HG03565 (cell line): ENCODE results near the gene LDAH.

Source experiments
- ATAC-seq: cut with Tn5 transposase; IDR thresholded peaks from one replicate; pipeline ENCODE4 v1.9.1; 2021; ENCODE audit warnings: mild to moderate bottlenecking, moderate library complexity; ENCODE audit not compliant: unreplicated experiment

The LDAH gene

GRCh38 chr2:20781656-20782265 lies 41.1 kb downstream of the LDAH start:
- peak; percentile 64 for ATAC-seq

GRCh38 chr2:20771299-20771698 lies 51.6 kb downstream of the LDAH start:
- no peak for ATAC-seq

GRCh38 chr2:20766798-20767644 lies 55.9 kb downstream of the LDAH start:
- ATAC-seq, result no peak

- ATAC-seq, result no peak
These were observed 56.7 kb downstream of the LDAH start for GRCh38 chr2:20766213-20766612.

GRCh38 chr2:20762945-20763683 lies 59.8 kb downstream of the LDAH start:
- ATAC-seq, result no peak

- ATAC-seq, result no peak
These were observed 63.4 kb downstream of the LDAH start for GRCh38 chr2:20759487-20759886.

- ATAC-seq, result peak; percentile 71
These were observed 63.9 kb downstream of the LDAH start for GRCh38 chr2:20758997-20759396.

- no peak for ATAC-seq
These were observed 65.4 kb downstream of the LDAH start for GRCh38 chr2:20757405-20758090.

- ATAC-seq, result no peak
These were observed 67.6 kb downstream of the LDAH start for GRCh38 chr2:20755132-20755800.

GRCh38 chr2:20752293-20752692 lies 70.6 kb downstream of the LDAH start:
- ATAC-seq, result no peak

GRCh38 chr2:20747317-20747716 lies 75.6 kb downstream of the LDAH start:
- ATAC-seq, result no peak

- no peak for ATAC-seq
These were observed 76.9 kb downstream of the LDAH start for GRCh38 chr2:20745924-20746555.

GRCh38 chr2:20744366-20745335 lies 78.2 kb downstream of the LDAH start:
- ATAC-seq, result peak; percentile 95

GRCh38 chr2:20738772-20739171 lies 84.1 kb downstream of the LDAH start:
- no peak for ATAC-seq

GRCh38 chr2:20737505-20737904 lies 85.4 kb downstream of the LDAH start:
- ATAC-seq, result peak; percentile 97

GRCh38 chr2:20728114-20728758 lies 94.7 kb downstream of the LDAH start:
- no peak for ATAC-seq

GRCh38 chr2:20726913-20727312 lies 96.0 kb downstream of the LDAH start:
- ATAC-seq, result no peak

- no peak for ATAC-seq
These were observed 97.1 kb downstream of the LDAH start for GRCh38 chr2:20725782-20726181.
